ES-I3 (cell line): ENCODE measurements around the gene EIF3CL.
A peak's percentile ranks its signal among the peaks of the same experiment; 100 is the strongest.
"Not testable (repeated sequence)": the region's sequence is repeated elsewhere in the genome, so short reads cannot be mapped to it uniquely, and the experiment has no call there.

Experiments used
- H3K36me3 ChIP-seq: 2 replicates; pipeline ENCODE4 v1.6.1; 2013; ENCODE audit warnings: mild to moderate bottlenecking, low read length, control low read depth, moderate library complexity; ENCODE audit not compliant: insufficient read depth
- H3K4me1 ChIP-seq: 2 replicates; pipeline ENCODE4 v1.6.1; 2013; ENCODE audit warnings: mild to moderate bottlenecking, control low read depth, low read length; ENCODE audit not compliant: insufficient read depth
- H3K9ac ChIP-seq: 2 replicates; pipeline ENCODE4 v1.6.1; 2013; ENCODE audit warnings: low read depth, mild to moderate bottlenecking, low read length, moderate library complexity
- H3K9me3 ChIP-seq: 2 replicates; pipeline ENCODE4 v1.6.1; 2013; ENCODE audit warnings: mild to moderate bottlenecking, low read length, moderate library complexity; ENCODE audit not compliant: control insufficient read depth, insufficient read depth

The EIF3CL gene, protein sequence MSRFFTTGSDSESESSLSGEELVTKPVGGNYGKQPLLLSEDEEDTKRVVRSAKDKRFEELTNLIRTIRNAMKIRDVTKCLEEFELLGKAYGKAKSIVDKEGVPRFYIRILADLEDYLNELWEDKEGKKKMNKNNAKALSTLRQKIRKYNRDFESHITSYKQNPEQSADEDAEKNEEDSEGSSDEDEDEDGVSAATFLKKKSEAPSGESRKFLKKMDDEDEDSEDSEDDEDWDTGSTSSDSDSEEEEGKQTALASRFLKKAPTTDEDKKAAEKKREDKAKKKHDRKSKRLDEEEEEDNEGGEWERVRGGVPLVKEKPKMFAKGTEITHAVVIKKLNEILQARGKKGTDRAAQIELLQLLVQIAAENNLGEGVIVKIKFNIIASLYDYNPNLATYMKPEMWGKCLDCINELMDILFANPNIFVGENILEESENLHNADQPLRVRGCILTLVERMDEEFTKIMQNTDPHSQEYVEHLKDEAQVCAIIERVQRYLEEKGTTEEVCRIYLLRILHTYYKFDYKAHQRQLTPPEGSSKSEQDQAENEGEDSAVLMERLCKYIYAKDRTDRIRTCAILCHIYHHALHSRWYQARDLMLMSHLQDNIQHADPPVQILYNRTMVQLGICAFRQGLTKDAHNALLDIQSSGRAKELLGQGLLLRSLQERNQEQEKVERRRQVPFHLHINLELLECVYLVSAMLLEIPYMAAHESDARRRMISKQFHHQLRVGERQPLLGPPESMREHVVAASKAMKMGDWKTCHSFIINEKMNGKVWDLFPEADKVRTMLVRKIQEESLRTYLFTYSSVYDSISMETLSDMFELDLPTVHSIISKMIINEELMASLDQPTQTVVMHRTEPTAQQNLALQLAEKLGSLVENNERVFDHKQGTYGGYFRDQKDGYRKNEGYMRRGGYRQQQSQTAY

DNA sequence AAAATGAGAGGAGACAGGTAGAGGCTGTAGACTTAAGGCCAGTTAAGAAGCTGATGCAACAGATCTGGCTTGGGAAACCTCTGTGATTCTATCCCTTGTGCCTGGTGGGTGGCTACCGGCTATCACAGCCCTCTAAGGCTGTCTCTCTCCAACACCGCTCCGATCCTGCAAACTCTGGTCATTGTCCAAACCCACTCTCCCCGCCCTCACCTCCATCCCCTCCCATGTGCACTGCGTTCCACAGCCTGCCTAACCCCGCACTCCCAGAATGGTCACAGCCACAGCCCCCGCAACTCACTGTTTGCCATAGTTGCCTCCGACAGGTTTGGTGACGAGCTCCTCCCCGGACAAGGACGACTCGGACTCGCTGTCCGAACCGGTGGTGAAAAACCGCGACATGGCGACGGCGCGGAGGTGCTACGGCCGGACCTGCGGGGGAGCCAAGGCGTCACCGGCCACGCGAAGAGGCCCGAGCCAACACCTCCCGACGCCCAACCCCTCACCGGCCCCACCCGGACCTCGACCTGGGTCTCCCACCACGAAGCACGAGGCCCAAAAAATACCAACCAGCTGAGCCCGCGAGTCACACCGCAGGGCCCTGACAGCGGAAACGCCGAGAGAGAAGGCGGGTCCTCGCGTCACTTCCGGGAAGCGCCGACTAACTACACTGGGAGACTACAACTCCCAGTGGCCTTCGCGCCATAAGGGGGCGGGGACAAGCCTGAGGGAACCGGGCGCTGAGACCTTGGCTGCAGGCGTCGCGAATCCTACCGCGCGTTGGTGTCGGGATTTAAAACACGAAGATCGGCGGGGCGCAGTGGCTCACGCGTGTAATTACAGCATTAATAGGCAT is at the start of gene EIF3CL:
Gene EIF3CL (minus strand): TSS at position 622 of the 853 bp plus-strand sequence. CDS start 223 bp downstream, at position 399.
- H3K9ac ChIP-seq, result peak within 1 kb of the TSS; percentile 39; the same call in 1 of the 2 replicates
- not testable (repeated sequence) for H3K36me3 ChIP-seq, H3K9me3 ChIP-seq, H3K4me1 ChIP-seq

DNA sequence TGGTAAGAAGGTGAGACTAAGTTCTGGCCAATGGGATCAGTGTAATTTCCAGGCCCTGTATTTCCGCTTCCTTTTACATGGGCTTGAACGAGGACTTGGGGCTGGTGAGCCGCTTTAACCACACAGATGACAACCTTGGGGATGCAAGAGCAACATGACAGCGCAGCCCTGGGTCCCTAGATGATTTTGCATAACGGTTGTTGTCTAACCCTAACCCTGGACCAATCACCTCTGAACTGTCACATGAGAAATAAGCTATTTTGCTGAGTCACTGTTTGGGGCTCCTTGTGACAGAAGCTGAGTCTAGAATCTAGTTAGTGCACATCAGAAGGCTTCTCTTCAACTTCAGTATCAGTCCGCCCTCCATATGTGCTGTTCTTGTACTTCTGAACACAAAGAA is 43.4 kb upstream of the EIF3CL start:
- H3K36me3 ChIP-seq, H3K4me1 ChIP-seq, H3K9me3 ChIP-seq, H3K9ac ChIP-seq: not testable (repeated sequence)

DNA sequence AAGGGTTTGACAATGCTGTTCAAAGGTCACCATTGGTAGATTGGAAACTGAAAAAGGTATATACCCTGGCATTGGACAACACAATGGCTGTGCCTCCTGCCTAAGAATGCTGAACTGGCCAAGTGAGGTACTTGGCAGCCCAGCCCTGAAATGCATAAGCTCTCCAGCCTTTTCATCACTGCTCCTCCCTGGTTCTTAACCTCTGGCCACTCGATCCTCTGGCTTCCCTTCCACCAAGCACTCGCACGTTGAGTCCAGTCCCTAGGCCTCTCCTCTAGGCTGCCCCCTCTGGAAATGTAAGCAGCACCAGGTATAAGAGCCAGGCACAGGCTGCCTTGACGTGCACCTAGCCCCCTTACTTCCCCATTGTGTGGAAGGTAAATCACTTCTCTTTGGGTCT is 42.7 kb upstream of the EIF3CL start:
- not testable (repeated sequence) for H3K4me1 ChIP-seq, H3K36me3 ChIP-seq, H3K9ac ChIP-seq, H3K9me3 ChIP-seq

DNA sequence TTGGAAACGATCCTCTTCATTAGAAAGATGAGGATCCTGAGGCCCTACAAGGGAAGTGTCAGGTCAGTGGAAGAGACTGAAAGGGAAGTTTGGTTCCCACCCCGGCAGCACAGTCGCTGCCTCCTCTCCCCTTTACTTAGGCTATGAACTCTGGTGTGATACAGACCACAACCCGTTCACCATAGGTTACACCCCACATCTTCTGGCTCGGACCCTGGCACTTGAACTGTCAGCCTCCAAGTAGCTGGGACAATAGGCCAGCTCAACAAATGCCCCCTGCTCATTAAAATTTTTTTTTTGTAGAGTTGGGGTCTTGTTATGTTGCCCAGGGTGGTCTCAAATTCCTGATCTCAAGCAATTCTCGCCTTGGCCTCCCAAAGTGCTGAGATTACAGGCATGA is 40.3 kb upstream of the EIF3CL start:
- not testable (repeated sequence) for H3K9me3 ChIP-seq, H3K36me3 ChIP-seq, H3K4me1 ChIP-seq, H3K9ac ChIP-seq

DNA sequence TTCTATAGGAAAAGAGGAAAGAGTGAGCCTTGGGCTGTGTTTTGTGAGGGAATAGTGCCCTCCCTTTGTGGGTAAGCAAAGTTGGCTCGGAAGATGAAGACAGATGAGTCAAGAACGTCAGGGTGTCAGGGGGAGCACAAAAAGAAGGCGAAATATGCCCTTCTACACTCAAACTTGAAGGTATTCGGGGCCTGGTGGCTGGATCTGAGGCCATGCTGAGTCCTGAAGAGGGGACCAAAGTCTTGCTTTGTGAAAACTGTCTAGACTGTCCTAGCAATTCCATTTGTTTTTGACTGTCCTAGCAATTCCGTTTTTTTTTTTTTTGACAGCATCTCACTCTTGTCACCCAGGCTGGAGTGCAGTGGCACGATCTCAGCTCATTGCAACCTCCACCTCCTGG is 35.3 kb upstream of the EIF3CL start:
- not testable (repeated sequence) for H3K9me3 ChIP-seq

DNA sequence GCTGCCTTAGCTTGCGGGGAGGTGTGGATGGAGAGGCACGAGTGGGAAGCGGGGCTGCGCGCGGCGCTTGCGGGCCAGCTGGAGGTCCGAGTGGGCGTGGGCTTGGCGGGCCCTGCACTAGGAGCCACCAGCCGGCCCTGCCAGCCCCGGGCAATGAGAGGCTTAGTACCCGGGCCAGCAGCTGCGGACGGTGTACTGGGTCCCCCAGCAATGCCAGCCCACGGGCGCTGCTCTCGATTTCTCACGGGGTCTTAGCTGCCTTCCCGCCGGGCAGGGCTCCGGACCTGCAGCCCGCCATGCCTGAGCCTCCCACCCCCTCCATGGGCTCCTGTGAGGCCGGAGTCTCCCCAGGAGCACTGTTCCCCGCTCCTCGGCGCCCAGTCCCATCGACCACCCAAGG is 31.7 kb upstream of the EIF3CL start:
- not testable (repeated sequence) for H3K9ac ChIP-seq, H3K9me3 ChIP-seq, H3K4me1 ChIP-seq, H3K36me3 ChIP-seq

More for the DNA sequence above, 35.3 kb upstream of the EIF3CL start:
- not testable (repeated sequence) for H3K36me3 ChIP-seq, H3K4me1 ChIP-seq, H3K9ac ChIP-seq

DNA sequence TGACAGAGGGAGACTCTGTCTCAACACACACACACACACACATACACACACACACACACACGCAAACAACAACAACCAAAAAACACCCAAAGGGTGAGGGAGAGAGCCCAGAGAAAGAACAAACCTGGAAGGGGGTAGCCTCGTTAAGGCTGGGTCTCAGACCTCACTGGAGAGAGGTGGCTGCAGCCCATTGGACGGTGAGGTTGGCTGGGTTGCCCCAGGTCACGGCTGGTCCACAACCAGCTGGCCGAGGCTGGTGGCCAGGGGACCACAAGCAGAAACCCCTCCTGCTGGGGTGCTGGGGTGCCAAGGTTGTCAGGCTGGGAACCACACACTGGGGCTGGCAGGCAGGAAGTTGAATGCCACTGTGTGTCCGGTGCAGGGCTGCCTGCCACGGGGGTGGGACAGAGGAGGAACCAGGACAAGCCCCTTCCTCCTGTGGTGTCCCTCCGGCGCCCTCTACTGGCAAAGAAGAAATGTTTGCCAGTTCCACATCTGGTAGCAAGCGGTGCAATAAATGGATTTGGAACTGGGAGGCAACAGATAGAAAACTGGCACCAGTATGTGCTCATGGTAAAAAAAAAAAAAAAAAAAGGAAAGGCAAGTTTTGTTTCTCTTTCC is 22.5 kb upstream of the EIF3CL start:
- not testable (repeated sequence) for H3K4me1 ChIP-seq, H3K9ac ChIP-seq, H3K36me3 ChIP-seq, H3K9me3 ChIP-seq

DNA sequence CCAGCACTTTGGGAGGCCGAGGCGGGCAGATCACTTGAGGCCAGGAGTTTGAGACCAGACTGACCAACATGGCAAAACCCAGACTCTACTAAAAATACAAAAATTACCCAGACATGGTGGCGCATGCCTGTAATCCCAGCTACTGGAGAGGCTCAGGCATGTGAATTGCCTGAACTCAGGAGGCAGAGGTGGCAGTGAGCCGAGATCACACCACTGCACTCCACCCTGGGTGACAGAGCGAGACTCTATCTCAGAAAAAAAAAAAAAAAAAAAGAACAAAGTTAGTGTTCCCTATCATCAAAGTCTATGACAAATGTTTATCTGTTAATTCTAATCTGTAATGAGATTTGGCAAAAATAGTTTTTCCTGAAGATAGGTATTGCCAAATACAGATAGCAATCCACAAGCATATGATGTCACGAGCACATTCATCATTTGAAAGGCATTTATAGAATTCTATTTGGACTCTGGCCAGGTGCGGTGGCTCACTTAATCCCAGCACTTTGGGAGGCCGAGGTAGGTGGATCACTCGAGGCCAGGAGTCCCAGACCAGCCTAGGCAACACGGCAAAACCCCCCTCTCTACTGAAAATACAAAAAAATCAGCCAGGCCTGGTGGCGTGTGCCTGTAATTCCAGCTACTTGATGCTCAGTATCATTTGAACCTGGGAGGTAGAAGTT is 17.6 kb upstream of the EIF3CL start:
- not testable (repeated sequence) for H3K36me3 ChIP-seq, H3K9me3 ChIP-seq, H3K9ac ChIP-seq

DNA sequence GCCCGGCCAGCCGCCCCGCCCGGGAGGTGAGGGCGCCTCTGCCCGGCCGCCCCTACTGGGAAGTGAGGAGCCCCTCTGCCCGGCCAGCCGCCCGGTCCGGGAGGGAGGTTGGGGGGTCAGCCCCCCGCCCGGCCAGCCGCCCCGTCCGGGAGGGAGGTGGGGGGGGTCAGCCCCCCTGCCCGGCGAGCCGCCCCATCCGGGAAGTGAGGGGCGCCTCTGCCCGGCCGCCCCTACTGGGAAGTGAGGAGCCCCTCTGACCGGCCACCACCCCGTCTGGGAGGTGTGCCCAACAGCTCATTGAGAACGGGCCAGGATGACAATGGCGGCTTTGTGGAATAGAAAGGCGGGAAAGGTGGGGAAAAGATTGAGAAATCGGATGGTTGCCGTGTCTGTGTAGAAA is 13.4 kb upstream of the EIF3CL start:
- not testable (repeated sequence) for H3K36me3 ChIP-seq, H3K9me3 ChIP-seq, H3K4me1 ChIP-seq, H3K9ac ChIP-seq

More for the DNA sequence above, 17.6 kb upstream of the EIF3CL start:
- H3K4me1 ChIP-seq, result not testable (repeated sequence)

DNA sequence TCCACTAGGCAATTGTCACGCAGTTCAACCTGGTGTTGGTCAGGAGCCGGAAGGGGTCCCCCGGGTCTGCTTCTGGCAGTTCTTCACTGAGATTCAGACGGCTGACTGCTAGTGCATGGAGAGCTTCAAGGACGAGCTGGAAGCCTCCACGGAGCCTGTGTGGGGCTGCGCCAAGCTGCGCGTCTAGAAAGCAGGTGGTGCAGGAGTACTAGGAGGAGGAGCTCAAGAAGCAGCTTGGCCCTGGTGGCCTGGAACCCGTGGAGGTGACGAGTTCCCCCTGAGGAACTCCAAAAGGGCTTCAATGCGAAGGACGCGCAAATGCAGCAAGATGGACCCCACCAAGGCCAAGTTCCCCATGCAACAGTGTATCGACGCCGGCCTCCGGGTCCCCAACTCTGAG is 10.9 kb upstream of the EIF3CL start:
- not testable (repeated sequence) for H3K4me1 ChIP-seq, H3K9ac ChIP-seq, H3K9me3 ChIP-seq, H3K36me3 ChIP-seq

DNA sequence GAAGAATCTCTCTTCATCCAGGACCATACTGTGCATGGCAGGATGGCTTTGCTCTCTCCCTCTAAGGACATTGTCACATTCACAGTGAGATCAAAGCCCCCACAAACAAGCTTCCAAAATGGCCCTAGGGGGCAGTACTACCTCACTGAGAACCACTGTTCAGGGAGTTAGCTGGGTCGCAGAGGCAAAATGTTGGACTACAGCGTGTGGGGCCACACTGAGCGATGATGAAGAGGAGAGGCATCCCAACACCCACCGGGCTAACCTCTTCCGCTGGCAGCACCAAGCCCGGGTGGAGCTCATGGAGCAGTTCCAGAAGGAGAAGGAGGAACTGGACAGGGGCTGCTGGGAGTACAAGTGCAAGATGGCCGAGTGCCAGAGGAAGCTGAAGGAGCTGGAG is 9.9 kb upstream of the EIF3CL start:
- not testable (repeated sequence) for H3K4me1 ChIP-seq

DNA sequence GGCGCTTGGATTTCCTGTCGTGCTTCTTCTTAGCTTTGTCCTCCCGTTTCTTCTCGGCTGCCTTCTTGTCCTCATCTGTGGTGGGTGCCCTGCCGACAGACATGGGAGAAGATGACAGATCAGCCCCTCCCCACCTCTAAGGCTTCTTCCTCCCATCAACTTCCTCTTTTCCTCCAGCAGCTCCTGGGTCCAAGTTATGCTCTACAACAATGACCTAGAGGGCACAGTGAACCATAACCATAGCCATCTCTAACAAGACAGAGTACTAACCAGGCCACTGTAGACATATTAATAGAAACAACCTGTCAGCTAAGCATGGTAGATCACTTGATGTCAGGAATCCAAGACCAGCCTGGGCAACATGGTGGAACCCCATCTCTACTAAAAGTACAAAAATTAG is 11.6 kb downstream of the EIF3CL start:
- H3K9me3 ChIP-seq, H3K4me1 ChIP-seq, H3K9ac ChIP-seq, H3K36me3 ChIP-seq: not testable (repeated sequence)

More for the DNA sequence above, 9.9 kb upstream of the EIF3CL start:
- not testable (repeated sequence) for H3K9ac ChIP-seq, H3K36me3 ChIP-seq, H3K9me3 ChIP-seq

DNA sequence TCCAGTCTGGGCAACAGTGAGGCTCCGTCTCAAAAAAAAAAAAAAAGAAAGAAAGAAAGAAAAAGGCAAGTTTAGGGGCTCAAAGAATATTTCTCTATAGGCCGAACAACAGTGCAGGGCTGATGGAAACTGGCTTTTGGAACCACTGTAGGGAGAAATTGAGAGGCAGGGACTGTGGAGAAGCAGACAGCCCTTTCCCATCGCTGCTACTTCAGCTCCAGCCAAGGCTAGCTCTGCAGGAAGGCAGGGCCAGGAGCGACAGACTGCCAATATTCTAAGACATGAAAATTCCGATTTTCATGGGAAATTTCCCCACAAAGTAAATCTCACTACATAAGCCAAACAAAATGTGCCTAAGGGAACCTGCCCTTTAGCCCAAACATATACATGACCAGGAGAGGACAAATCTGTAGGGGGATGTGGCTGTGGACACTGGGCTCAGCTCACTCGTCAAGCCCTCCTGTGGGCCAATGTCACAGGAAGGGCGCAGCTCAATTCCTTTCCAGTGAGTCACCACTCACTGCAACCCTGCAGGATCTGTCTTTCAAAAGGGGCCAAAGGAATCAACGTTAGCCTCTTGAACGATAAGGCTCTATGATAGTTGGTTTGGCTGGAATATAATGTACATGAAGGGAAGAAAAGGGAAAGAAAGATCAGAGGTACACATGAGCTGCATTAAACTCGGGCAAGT is 21.3 kb downstream of the EIF3CL start:
- not testable (repeated sequence) for H3K9me3 ChIP-seq, H3K36me3 ChIP-seq, H3K9ac ChIP-seq, H3K4me1 ChIP-seq
